ENCODE results near the gene UNC13C. TPM values are rescaled to one million over a fixed set of nuclear protein-coding genes. Genes with fewer than 3 reads are reported as not detected.

Gene UNC13C
- total and polyA plus RNA-seq, 9 donors, result 2.0 to 5.7 (median 3.5) TPM

DNA sequence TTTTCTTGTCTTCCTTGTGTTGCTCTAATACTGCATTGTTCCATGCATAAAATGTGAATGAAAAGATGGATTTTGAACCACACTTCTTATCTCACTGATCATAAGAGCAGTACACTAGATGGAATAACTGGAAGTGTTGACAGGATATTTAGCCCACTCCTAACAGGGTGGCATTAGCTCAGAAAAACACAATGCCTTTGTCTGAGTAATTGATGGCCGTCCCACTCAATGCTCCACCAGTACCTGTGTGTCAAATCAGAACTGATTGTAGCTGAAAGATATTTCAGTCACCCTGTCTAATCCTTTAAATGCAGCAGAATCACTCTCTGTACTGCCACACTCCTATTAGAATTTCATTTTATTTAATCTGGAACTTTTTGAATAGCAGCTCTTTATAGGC, 526.5 kb downstream of the UNC13C start:
- DNase-seq, result no peak
- H3K4me1 ChIP-seq (ENCODE audit: control insufficient read depth, insufficient read depth, low read length), result no peaks in the 10 kb centered on the region
- H3K36me3 ChIP-seq (ENCODE audit: control insufficient read depth, insufficient read depth, low read length), result no peaks in the 10 kb centered on the region
- H3K27ac ChIP-seq (ENCODE audit: low read length), result no peak overlapping the region
- no peaks in the 10 kb centered on the region for H3K27me3 ChIP-seq (ENCODE audit: control insufficient read depth, insufficient read depth, low read length)
- H3K4me3 ChIP-seq (ENCODE audit: low read length), result no peak overlapping the region
- WGBS (ENCODE audit: insufficient coverage), result no CpG with 5 or more reads among the region's 1 CpG
- no peaks in the 10 kb centered on the region for H3K9me3 ChIP-seq (replicated peaks; ENCODE audit: control insufficient read depth, low read depth, low read length)

- Histone ChIP-seq H3K27ac (ENCODE audit: low read length) (no peak overlapping the region), H3K36me3 (ENCODE audit: control insufficient read depth, insufficient read depth, low read length) (no peaks in the 10 kb centered on the region), H3K9me3 (replicated peaks; ENCODE audit: control insufficient read depth, low read depth, low read length) (no peaks in the 10 kb centered on the region), H3K4me3 (ENCODE audit: low read length) (no peak overlapping the region), H3K27me3 (ENCODE audit: control insufficient read depth, insufficient read depth, low read length) (no peaks in the 10 kb centered on the region), H3K4me1 (ENCODE audit: control insufficient read depth, insufficient read depth, low read length) (no peaks in the 10 kb centered on the region)
- DNase-seq, result no peak
These were observed 528.8 kb downstream of the UNC13C start for GRCh38 chr15:54506977-54507524.

DNA sequence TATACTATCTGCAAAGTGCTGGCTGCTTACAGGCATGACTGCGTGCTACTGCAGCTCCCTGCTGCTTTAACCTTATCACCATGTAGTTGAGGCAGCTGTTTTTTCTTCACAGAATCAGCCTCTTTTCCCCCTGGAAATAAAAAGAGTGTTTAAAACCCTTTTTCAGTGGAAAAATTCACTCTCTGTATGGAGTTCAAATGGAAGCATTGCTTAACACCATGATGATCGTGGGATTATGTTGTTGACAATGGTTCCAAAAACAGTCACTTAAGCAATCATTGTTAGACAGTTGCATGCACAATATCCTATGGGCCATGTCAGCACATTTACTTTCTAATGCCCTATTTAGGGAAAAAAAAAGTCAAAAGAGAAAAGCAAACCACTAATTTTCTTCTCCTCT, 536.4 kb downstream of the UNC13C start:
- Histone ChIP-seq H3K36me3 (ENCODE audit: control insufficient read depth, insufficient read depth, low read length) (no peaks in the 10 kb centered on the region), H3K4me3 (ENCODE audit: low read length) (no peak overlapping the region), H3K9me3 (replicated peaks; ENCODE audit: control insufficient read depth, low read depth, low read length) (no peaks in the 10 kb centered on the region), H3K27ac (ENCODE audit: low read length) (no peak overlapping the region), H3K4me1 (ENCODE audit: control insufficient read depth, insufficient read depth, low read length) (no peaks in the 10 kb centered on the region), H3K27me3 (ENCODE audit: control insufficient read depth, insufficient read depth, low read length) (no peaks in the 10 kb centered on the region)
- peak; percentile 18 for DNase-seq
- no CpG with 5 or more reads among the region's 2 CpGs for WGBS (ENCODE audit: insufficient coverage)

DNA sequence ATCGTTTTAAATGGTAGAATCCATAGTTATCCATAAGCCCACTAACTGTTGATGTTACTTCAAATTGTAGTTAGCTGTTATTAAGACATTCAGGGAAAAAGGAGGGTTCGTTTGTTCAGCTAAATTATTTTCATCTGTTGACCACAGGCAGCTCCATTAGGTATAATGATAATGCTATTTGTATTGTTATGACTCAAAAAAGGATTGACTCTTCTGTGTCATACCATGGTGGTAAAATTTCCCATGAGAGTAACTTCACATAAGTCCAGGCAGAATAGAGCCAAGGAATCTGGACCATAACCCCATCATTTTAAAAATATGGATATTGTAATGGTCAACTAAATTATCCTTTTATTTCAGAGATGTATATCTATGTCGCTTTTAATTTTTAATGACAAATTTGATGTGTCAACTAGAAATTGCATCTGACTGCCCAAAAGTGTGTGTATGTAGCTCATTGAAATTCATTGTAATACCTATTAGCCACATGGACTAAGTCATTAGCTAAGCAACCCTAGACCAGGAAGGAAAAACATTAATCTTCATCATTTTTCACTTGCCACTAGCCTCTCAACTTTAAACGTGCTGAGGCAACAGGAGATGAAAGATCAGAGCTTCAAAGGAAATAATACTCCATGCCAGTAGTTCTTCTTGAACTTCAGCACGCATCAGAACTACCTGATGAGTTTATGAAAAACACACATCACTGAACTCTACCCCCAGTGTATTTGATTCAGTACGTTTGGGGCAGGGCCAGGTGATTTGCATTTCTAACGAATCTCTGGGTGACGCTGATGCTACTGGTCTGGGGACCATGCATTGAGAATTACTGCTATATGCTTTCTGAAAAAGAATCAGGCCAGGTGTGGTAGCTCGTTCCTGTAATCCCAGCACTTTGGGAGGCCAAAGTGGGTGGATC, 537.7 kb downstream of the UNC13C start:
- H3K9me3 ChIP-seq (replicated peaks; ENCODE audit: control insufficient read depth, low read depth, low read length), result no peaks in the 10 kb centered on the region
- no peaks in the 10 kb centered on the region for H3K36me3 ChIP-seq (ENCODE audit: control insufficient read depth, insufficient read depth, low read length)
- H3K27me3 ChIP-seq (ENCODE audit: control insufficient read depth, insufficient read depth, low read length), result no peaks in the 10 kb centered on the region
- no peak for DNase-seq
- no peak overlapping the region for H3K4me3 ChIP-seq (ENCODE audit: low read length)
- no peak overlapping the region for H3K27ac ChIP-seq (ENCODE audit: low read length)
- 52% methylated on average over 3 of the region's 9 CpGs for WGBS (ENCODE audit: insufficient coverage)
- no peaks in the 10 kb centered on the region for H3K4me1 ChIP-seq (ENCODE audit: control insufficient read depth, insufficient read depth, low read length)

- H3K27ac ChIP-seq (ENCODE audit: low read length), result no peak overlapping the region
- H3K27me3 ChIP-seq (ENCODE audit: control insufficient read depth, insufficient read depth, low read length), result no peaks in the 10 kb centered on the region
- H3K9me3 ChIP-seq (replicated peaks; ENCODE audit: control insufficient read depth, low read depth, low read length), result no peaks in the 10 kb centered on the region
- no peak overlapping the region for H3K4me3 ChIP-seq (ENCODE audit: low read length)
- no peaks in the 10 kb centered on the region for H3K4me1 ChIP-seq (ENCODE audit: control insufficient read depth, insufficient read depth, low read length)
- no peak for DNase-seq
- WGBS (ENCODE audit: insufficient coverage), result no CpG with 5 or more reads among the region's 2 CpGs
- no peaks in the 10 kb centered on the region for H3K36me3 ChIP-seq (ENCODE audit: control insufficient read depth, insufficient read depth, low read length)
These were observed 539.1 kb downstream of the UNC13C start for GRCh38 chr15:54517366-54517765.

- H3K27ac ChIP-seq (ENCODE audit: low read length), result no peak overlapping the region
- DNase-seq, result no peak
- no peaks in the 10 kb centered on the region for H3K4me1 ChIP-seq (ENCODE audit: control insufficient read depth, insufficient read depth, low read length)
- 57% methylated on average over 1 of the region's 5 CpGs for WGBS (ENCODE audit: insufficient coverage)
- H3K9me3 ChIP-seq (replicated peaks; ENCODE audit: control insufficient read depth, low read depth, low read length), result no peaks in the 10 kb centered on the region
- no peak overlapping the region for H3K4me3 ChIP-seq (ENCODE audit: low read length)
- H3K27me3 ChIP-seq (ENCODE audit: control insufficient read depth, insufficient read depth, low read length), result no peaks in the 10 kb centered on the region
- no peaks in the 10 kb centered on the region for H3K36me3 ChIP-seq (ENCODE audit: control insufficient read depth, insufficient read depth, low read length)
These were observed 540.1 kb downstream of the UNC13C start for GRCh38 chr15:54518156-54518882.

GRCh38 chr15:54519577-54519976, 541.3 kb downstream of the UNC13C start:
- Histone ChIP-seq H3K27ac (ENCODE audit: low read length) (no peak overlapping the region), H3K9me3 (replicated peaks; ENCODE audit: control insufficient read depth, low read depth, low read length) (no peaks in the 10 kb centered on the region), H3K27me3 (ENCODE audit: control insufficient read depth, insufficient read depth, low read length) (no peaks in the 10 kb centered on the region), H3K4me1 (ENCODE audit: control insufficient read depth, insufficient read depth, low read length) (no peaks in the 10 kb centered on the region), H3K36me3 (ENCODE audit: control insufficient read depth, insufficient read depth, low read length) (no peaks in the 10 kb centered on the region), H3K4me3 (ENCODE audit: low read length) (no peak overlapping the region)
- no CpG with 5 or more reads among the region's 5 CpGs for WGBS (ENCODE audit: insufficient coverage)
- peak; percentile 65 for DNase-seq

DNA sequence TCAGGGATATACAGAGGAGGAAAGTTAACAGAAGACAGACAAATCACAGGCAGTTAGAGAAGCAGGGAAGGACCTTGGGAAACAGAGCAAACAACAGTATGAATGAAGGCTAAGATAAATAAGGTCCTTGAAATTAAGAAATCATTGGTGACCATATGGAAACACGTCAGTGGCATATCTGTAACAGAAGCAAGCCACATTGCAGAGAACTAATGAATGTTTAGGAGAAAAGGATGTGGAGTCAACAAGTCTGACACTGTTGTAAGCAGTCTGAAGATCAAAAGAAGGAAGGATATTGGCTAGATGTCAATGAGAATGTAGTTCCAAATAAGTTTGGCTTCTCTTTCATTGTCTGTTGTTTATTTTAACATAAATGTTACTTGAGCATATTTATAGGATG, 542.4 kb downstream of the UNC13C start:
- no peaks in the 10 kb centered on the region for H3K27me3 ChIP-seq (ENCODE audit: control insufficient read depth, insufficient read depth, low read length)
- no peak overlapping the region for H3K27ac ChIP-seq (ENCODE audit: low read length)
- DNase-seq, result no peak
- 88% methylated on average over 1 of the region's 1 CpG for WGBS (ENCODE audit: insufficient coverage)
- H3K4me3 ChIP-seq (ENCODE audit: low read length), result no peak overlapping the region
- no peaks in the 10 kb centered on the region for H3K9me3 ChIP-seq (replicated peaks; ENCODE audit: control insufficient read depth, low read depth, low read length)
- H3K36me3 ChIP-seq (ENCODE audit: control insufficient read depth, insufficient read depth, low read length), result no peaks in the 10 kb centered on the region
- no peaks in the 10 kb centered on the region for H3K4me1 ChIP-seq (ENCODE audit: control insufficient read depth, insufficient read depth, low read length)

DNA sequence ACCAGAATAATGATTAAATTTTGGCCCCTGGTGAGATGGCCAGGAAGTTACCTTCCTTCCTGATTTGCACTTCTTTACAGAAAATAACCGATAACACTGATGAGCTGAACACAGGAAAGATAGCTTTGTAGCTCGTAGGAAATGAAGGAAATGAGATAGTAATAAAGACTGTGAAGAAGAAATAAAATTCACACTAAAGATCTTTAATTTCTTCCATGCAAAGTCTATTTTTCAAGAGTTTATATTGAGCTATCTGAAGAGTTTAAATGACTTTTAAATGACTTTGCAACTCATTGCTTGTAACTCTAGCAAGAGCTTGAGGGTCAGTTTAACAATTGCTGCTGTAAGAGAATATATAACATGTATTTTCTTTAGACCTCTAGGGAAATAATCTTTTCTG, 543.0 kb downstream of the UNC13C start:
- Histone ChIP-seq H3K27me3 (ENCODE audit: control insufficient read depth, insufficient read depth, low read length) (no peaks in the 10 kb centered on the region), H3K36me3 (ENCODE audit: control insufficient read depth, insufficient read depth, low read length) (no peaks in the 10 kb centered on the region), H3K4me1 (ENCODE audit: control insufficient read depth, insufficient read depth, low read length) (no peaks in the 10 kb centered on the region), H3K9me3 (replicated peaks; ENCODE audit: control insufficient read depth, low read depth, low read length) (no peaks in the 10 kb centered on the region), H3K4me3 (ENCODE audit: low read length) (no peak overlapping the region), H3K27ac (ENCODE audit: low read length) (no peak overlapping the region)
- no CpG with 5 or more reads among the region's 2 CpGs for WGBS (ENCODE audit: insufficient coverage)
- no peak for DNase-seq

DNA sequence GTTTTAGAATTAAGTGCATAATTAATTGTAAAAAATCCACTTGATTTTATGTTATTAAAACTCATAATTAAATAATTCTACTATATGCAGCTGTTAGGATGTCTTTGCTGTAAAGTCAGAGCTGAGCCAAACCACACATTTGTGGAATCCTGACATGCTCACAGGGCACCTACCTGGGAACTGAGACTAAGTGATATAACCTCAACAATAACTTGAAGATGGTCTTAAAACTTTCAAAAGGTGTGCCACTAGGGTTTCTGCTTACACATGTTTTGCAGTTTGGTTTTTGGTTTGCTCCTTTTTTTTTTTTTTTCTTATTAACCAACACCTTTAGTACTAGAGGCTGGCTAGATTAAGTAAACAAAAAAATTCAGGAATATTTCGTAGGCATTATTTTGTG, 549.8 kb downstream of the UNC13C start:
- H3K9me3 ChIP-seq (replicated peaks; ENCODE audit: control insufficient read depth, low read depth, low read length), result no peaks in the 10 kb centered on the region
- no peak for DNase-seq
- H3K27ac ChIP-seq (ENCODE audit: low read length), result no peak overlapping the region
- H3K4me3 ChIP-seq (ENCODE audit: low read length), result no peak overlapping the region
- no peaks in the 10 kb centered on the region for H3K27me3 ChIP-seq (ENCODE audit: control insufficient read depth, insufficient read depth, low read length)
- no peaks in the 10 kb centered on the region for H3K36me3 ChIP-seq (ENCODE audit: control insufficient read depth, insufficient read depth, low read length)
- WGBS (ENCODE audit: insufficient coverage), result no CpG with 5 or more reads among the region's 1 CpG
- no peaks in the 10 kb centered on the region for H3K4me1 ChIP-seq (ENCODE audit: control insufficient read depth, insufficient read depth, low read length)

Measured in muscle of leg (tissue), 11 donors.